Choroid plexus epithelial cell (primary cell): ENCODE data around the gene SCAF4.

ENCODE experiments used
- DNase-seq: peaks from one replicate; pipeline ENCODE4 v3.0.0-alpha.2; 2010; ENCODE audit warnings: low read depth
- H3K4me3 ChIP-seq: 2 replicates; pipeline ENCODE4 v1.5.1; 2011; ENCODE audit warnings: low read depth, mild to moderate bottlenecking, control low read depth, low read length, moderate library complexity
- CTCF ChIP-seq: conservative IDR thresholded peaks from 2 replicates; pipeline ENCODE4 v1.5.1; 2011; ENCODE audit warnings: low read depth, mild to moderate bottlenecking, control low read depth, inconsistent platforms, low read length, moderate library complexity

Gene SCAF4

GRCh38 chr21:31711745-31712285 lies 20.1 kb downstream of the SCAF4 start:
- TF ChIP-seq CTCF: no peak
- H3K4me3 ChIP-seq: no peak overlapping the region
- no peak for DNase-seq

DNA sequence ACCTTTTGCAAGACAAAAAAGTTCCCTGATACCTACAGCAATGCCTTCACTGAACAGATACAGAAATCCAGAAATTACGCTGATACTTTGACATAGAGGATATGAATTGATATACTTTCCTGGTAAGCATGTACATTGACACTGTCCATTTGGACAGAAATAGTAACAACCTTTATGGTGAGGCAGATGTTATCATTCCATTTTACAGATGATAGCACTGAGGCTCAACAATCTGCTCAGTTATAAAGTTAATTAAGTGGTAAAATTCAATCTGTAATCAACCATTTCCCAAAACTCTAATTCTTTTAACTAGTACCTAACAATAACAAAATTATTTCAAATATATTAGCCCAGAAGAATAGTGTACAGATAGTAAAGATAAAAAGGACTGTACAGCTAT lies 20.6 kb downstream of the SCAF4 start:
- H3K4me3 ChIP-seq: no peak overlapping the region
- TF ChIP-seq CTCF: no peak
- no peak for DNase-seq

DNA sequence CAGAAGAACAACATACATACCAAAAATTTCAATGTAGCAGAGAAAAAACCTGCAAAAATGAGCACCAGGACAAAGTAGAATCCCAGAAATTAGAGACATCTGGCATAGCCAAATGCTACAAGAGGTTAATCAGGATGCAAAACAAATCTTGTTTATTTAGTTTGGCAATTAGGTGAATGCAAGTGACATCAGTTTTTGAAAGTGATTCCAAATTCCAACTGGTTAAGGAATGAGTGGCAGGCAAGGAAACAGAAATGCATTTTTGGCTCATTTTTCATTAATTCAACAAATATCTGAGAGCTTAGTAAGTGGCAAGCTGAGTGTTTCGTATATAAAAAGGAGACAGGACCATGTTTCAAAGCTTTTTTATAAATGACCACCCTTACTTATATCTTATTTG lies 21.3 kb downstream of the SCAF4 start:
- peak; percentile 67 for DNase-seq
- no peak overlapping the region for H3K4me3 ChIP-seq
- TF ChIP-seq CTCF: no peak

- no peak for TF ChIP-seq CTCF
- no peak for DNase-seq
These were observed 23.4 kb downstream of the SCAF4 start for GRCh38 chr21:31708541-31708940.

GRCh38 chr21:31707499-31707898 lies 24.4 kb downstream of the SCAF4 start:
- TF ChIP-seq CTCF: no peak
- DNase-seq: no peak
- no peak overlapping the region for H3K4me3 ChIP-seq

More at GRCh38 chr21:31708541-31708940, 23.4 kb downstream of the SCAF4 start:
- H3K4me3 ChIP-seq: no peak overlapping the region

- no peak for DNase-seq
- no peak overlapping the region for H3K4me3 ChIP-seq
- no peak for TF ChIP-seq CTCF
These were observed 25.4 kb downstream of the SCAF4 start for GRCh38 chr21:31706562-31706961.

GRCh38 chr21:31700040-31700439 lies 31.9 kb downstream of the SCAF4 start:
- no peak for DNase-seq
- TF ChIP-seq CTCF: no peak

More at GRCh38 chr21:31700040-31700439, 31.9 kb downstream of the SCAF4 start:
- H3K4me3 ChIP-seq: no peak overlapping the region
